H9 (cell line): ENCODE results near the gene SORBS1. TPM values are rescaled to one million over a fixed set of nuclear protein-coding genes. Genes with fewer than 3 reads are reported as not detected.

Source experiments
- DNase-seq: peaks from one replicate; pipeline ENCODE4 v3.0.0-alpha.2; 2017
- H2AFZ ChIP-seq: one replicate; pipeline ENCODE4 v1.6.1; 2013; ENCODE audit warnings: mild to moderate bottlenecking, low read length, control low read depth, moderate library complexity
- H2AK5ac ChIP-seq: 2 replicates; pipeline ENCODE4 v1.6.1; 2013; ENCODE audit warnings: low read length, control low read depth, mixed read lengths; ENCODE audit not compliant: insufficient read length
- H2BK120ac ChIP-seq: one replicate; pipeline ENCODE4 v1.6.1; 2013; ENCODE audit warnings: low read depth, mild to moderate bottlenecking, low read length, control low read depth, inconsistent platforms; ENCODE audit not compliant: poor library complexity, severe bottlenecking
- H2BK12ac ChIP-seq: 2 replicates; pipeline ENCODE4 v1.6.1; 2013; ENCODE audit warnings: low read length, control low read depth, mixed read lengths, low read depth; ENCODE audit not compliant: insufficient read length
- H2BK15ac ChIP-seq: 2 replicates; pipeline ENCODE4 v1.6.1; 2013; ENCODE audit warnings: low read depth, low read length, control low read depth
- H2BK20ac ChIP-seq: one replicate; pipeline ENCODE4 v1.6.1; 2013; ENCODE audit warnings: low read depth, mild to moderate bottlenecking, low read length, control low read depth, inconsistent platforms; ENCODE audit not compliant: poor library complexity, severe bottlenecking
- H2BK5ac ChIP-seq: 2 replicates; pipeline ENCODE4 v1.6.1; 2013; ENCODE audit warnings: low read length, control low read depth, mixed read lengths; ENCODE audit not compliant: insufficient read length
- H3K14ac ChIP-seq: 2 replicates; pipeline ENCODE4 v1.6.1; 2013; ENCODE audit warnings: low read length, control low read depth; ENCODE audit not compliant: insufficient read depth
- H3K18ac ChIP-seq: 2 replicates; pipeline ENCODE4 v1.6.1; 2013; ENCODE audit warnings: low read depth, mild to moderate bottlenecking, mixed read lengths, low read length, control low read depth; ENCODE audit not compliant: insufficient read length
- H3K23ac ChIP-seq: 2 replicates; pipeline ENCODE4 v1.6.1; 2013; ENCODE audit warnings: low read length, control low read depth, mixed read lengths, low read depth; ENCODE audit not compliant: insufficient read length
- H3K23me2 ChIP-seq: 2 replicates; pipeline ENCODE4 v1.6.1; 2013; ENCODE audit warnings: low read depth, mild to moderate bottlenecking, mixed read lengths, low read length, control low read depth; ENCODE audit not compliant: insufficient read length, poor library complexity, severe bottlenecking
- H3K27ac ChIP-seq: 2 replicates; pipeline ENCODE4 v1.5.1; 2013; ENCODE audit warnings: low read length, control low read depth, mixed read lengths, low read depth; ENCODE audit not compliant: insufficient read length
- H3K27me3 ChIP-seq: 2 replicates; pipeline ENCODE4 v1.6.1; 2013; ENCODE audit warnings: low read length, control low read depth, inconsistent platforms; ENCODE audit not compliant: insufficient read depth
- H3K4ac ChIP-seq: 2 replicates; pipeline ENCODE4 v1.6.1; 2013; ENCODE audit warnings: low read depth, mild to moderate bottlenecking, control low read depth, inconsistent platforms, low read length, moderate library complexity
- H3K4me1 ChIP-seq: 2 replicates; pipeline ENCODE4 v1.6.1; 2013; ENCODE audit warnings: low read length, control low read depth, inconsistent platforms; ENCODE audit not compliant: insufficient read depth
- H3K4me2 ChIP-seq: 2 replicates; pipeline ENCODE4 v1.6.1; 2013; ENCODE audit warnings: low read length, control low read depth, mixed read lengths; ENCODE audit not compliant: insufficient read length, insufficient read depth
- H3K56ac ChIP-seq: 2 replicates; pipeline ENCODE4 v1.6.1; 2013; ENCODE audit warnings: low read depth, mild to moderate bottlenecking, mixed read lengths, low read length, control low read depth; ENCODE audit not compliant: insufficient read length
- H3K79me1 ChIP-seq: 2 replicates; pipeline ENCODE4 v1.6.1; 2013; ENCODE audit warnings: low read depth, mild to moderate bottlenecking, moderate library complexity, low read length, control low read depth, inconsistent platforms; ENCODE audit not compliant: insufficient read depth, poor library complexity, severe bottlenecking
- H3K79me2 ChIP-seq: 2 replicates; pipeline ENCODE4 v1.6.1; 2013; ENCODE audit warnings: low read length, control low read depth, inconsistent platforms; ENCODE audit not compliant: insufficient read depth
- H3K9ac ChIP-seq: 2 replicates; pipeline ENCODE4 v1.6.1; 2013; ENCODE audit warnings: low read length, control low read depth, mixed read lengths; ENCODE audit not compliant: insufficient read length; ENCODE audit errors: extremely low read depth
- H3K9me3 ChIP-seq: one replicate; pipeline ENCODE4 v1.6.1; 2013; ENCODE audit warnings: low read depth, low read length, inconsistent platforms; ENCODE audit not compliant: control insufficient read depth
- H3T11ph ChIP-seq: one replicate; pipeline ENCODE4 v1.6.1; 2013; ENCODE audit warnings: mild to moderate bottlenecking, low read length, control low read depth, inconsistent platforms
- H4K20me1 ChIP-seq: one replicate; pipeline ENCODE4 v1.6.1; 2013; ENCODE audit not compliant: control insufficient read depth, insufficient read length, insufficient read depth
- H4K5ac ChIP-seq: 2 replicates; pipeline ENCODE4 v1.6.1; 2013; ENCODE audit warnings: low read depth, mild to moderate bottlenecking, mixed read lengths, low read length, control low read depth; ENCODE audit not compliant: insufficient read length
- H4K8ac ChIP-seq: replicated peaks from 2 replicates; pipeline ENCODE4 v1.6.1; 2013; ENCODE audit warnings: low read length, control low read depth, mixed read lengths, low read depth; ENCODE audit not compliant: insufficient read length
- H4K91ac ChIP-seq: 2 replicates; pipeline ENCODE4 v1.6.1; 2013; ENCODE audit warnings: low read depth, mild to moderate bottlenecking, moderate library complexity, mixed read lengths, low read length, control low read depth; ENCODE audit not compliant: insufficient read length
- H3K27ac Mint-ChIP-seq, 3 experiments: 2 replicates in 2 of 3; 3 replicates in 1 of 3; pipeline ENCODE4 v1.8.0; 2020 to 2021; ENCODE audit warnings: mixed read lengths in 3 of 3, mild to moderate bottlenecking in 1 of 3, moderate library complexity in 1 of 3
- H3K27me3 Mint-ChIP-seq: 2 replicates; pipeline ENCODE4 v1.8.0; 2021; ENCODE audit warnings: low read depth, mild to moderate bottlenecking, moderate library complexity, mixed read lengths
- H3K36me3 Mint-ChIP-seq, 3 experiments: 2 replicates in 2 of 3; 3 replicates in 1 of 3; pipeline ENCODE4 v1.8.0; 2020 to 2021; ENCODE audit warnings: low read depth in 3 of 3, mixed read lengths in 3 of 3; ENCODE audit not compliant: insufficient read depth in 1 of 3
- H3K4me1 Mint-ChIP-seq, 2 experiments: 2 replicates each; pipeline ENCODE4 v1.8.0; 2020; ENCODE audit warnings: mixed read lengths in 2 of 2
- H3K4me3 Mint-ChIP-seq, 2 experiments: 2 replicates in 1 of 2; 3 replicates in 1 of 2; pipeline ENCODE4 v1.8.0; 2020 to 2021; ENCODE audit warnings: mild to moderate bottlenecking in 2 of 2, mixed read lengths in 2 of 2, moderate library complexity in 1 of 2
- H3K9me3 Mint-ChIP-seq, 2 experiments: 2 replicates in 1 of 2; 3 replicates in 1 of 2; pipeline ENCODE4 v1.8.0; 2020; ENCODE audit warnings: mild to moderate bottlenecking in 2 of 2, mixed read lengths in 2 of 2, moderate library complexity in 1 of 2
- CTCF ChIP-seq: fragments of 200-600 bp; sonication (generic); conservative IDR thresholded peaks from 3 replicates; pipeline ENCODE4 v1.8.0; 2021; ENCODE audit warnings: antibody characterized with exemption, mild to moderate bottlenecking
- WGBS: extraction: QIAGEN DNeasy Blood & Tissue Kit; methylation state at CpG from one replicate; pipeline ENCODE4 v1.1.7; 2013; ENCODE audit warnings: missing lambda C conversion rate, low lambda C conversion rate, mixed read lengths; ENCODE audit not compliant: insufficient read length; ENCODE audit errors: extremely low coverage; 5-methylcytosine and 5-hydroxymethylcytosine counted together
- total RNA-seq: library from RNA; stranded (reverse); gene quantifications from 2 replicates; pipeline ENCODE4 v1.2.1, GENCODE V29; 2021

The SORBS1 gene
- total RNA-seq, 1 experiment from 2014 or later = 24.3 TPM

GRCh38 chr10:95499482-95499989 lies 61.6 kb downstream of the SORBS1 start:
- H3K9me3 ChIP-seq = no peaks in the 10 kb centered on the region
- H3K27ac ChIP-seq = no peak overlapping the region
- no peak overlapping the region for H3K14ac ChIP-seq
- no peak overlapping the region for H2BK5ac ChIP-seq
- no peaks in the 10 kb centered on the region; a peak in 1 of 5 replicates for H3K9me3 Mint-ChIP-seq
- no peak overlapping the region for H4K5ac ChIP-seq
- H2BK20ac ChIP-seq = no peak overlapping the region
- no peak overlapping the region for H3K23ac ChIP-seq
- 0 out of 2 replicates have a peak, but pooled peaks cover 2% of the 10 kb centered on the region for H3K79me2 ChIP-seq
- no peaks in the 10 kb centered on the region for H3K79me1 ChIP-seq
- no peak overlapping the region for H3K18ac ChIP-seq
- H2AK5ac ChIP-seq = no peak overlapping the region
- H3K56ac ChIP-seq = no peak overlapping the region
- no peak overlapping the region for H2BK12ac ChIP-seq
- WGBS = no CpG with 5 or more reads among the region's 6 CpGs
- H3K27me3 Mint-ChIP-seq = no peaks in the 10 kb centered on the region
- peaks cover 0 to 2% (median 0%) of the 10 kb centered on the region in 3 experiments; a peak in 1 of 7 replicates for H3K36me3 Mint-ChIP-seq
- no peaks in the 10 kb centered on the region for H4K20me1 ChIP-seq
- H2BK120ac ChIP-seq = no peak overlapping the region
- H3K23me2 ChIP-seq = no peaks in the 10 kb centered on the region
- peaks cover 40 to 49% of the 10 kb centered on the region in 2 experiments for H3K4me1 Mint-ChIP-seq
- H3K9ac ChIP-seq = no peak overlapping the region
- H2BK15ac ChIP-seq = no peak overlapping the region
- no peaks in the 10 kb centered on the region for H3K27me3 ChIP-seq
- peak overlapping the region in 2 of 3 experiments; percentile 8 to 38; a peak in 2 of 7 replicates for H3K27ac Mint-ChIP-seq
- no peak overlapping the region for H3K4ac ChIP-seq
- no peak overlapping the region for H4K91ac ChIP-seq
- H3K4me2 ChIP-seq = no peak overlapping the region
- H3K4me3 Mint-ChIP-seq = no peak overlapping the region; a peak in 1 of 5 replicates
- H2AFZ ChIP-seq = no peak overlapping the region
- no peak for DNase-seq
- peaks cover 5% of the 10 kb centered on the region; the same call in 1 of the 2 replicates for H3K4me1 ChIP-seq
- no peak overlapping the region for H3T11ph ChIP-seq
- H4K8ac ChIP-seq = no peak overlapping the region
- TF ChIP-seq CTCF = no peak
